HUES64 (cell line): ENCODE results near the gene TACC3.

Experiments
- H3K27ac ChIP-seq: 2 replicates; pipeline ENCODE4 v1.7.0; 2013; ENCODE audit warnings: low read depth, low read length, inconsistent platforms
- H3K27me3 ChIP-seq: 2 replicates; pipeline ENCODE4 v1.6.1; 2013; ENCODE audit warnings: mild to moderate bottlenecking, low read length; ENCODE audit not compliant: insufficient read depth
- H3K36me3 ChIP-seq: 2 replicates; pipeline ENCODE4 v1.6.1; 2013; ENCODE audit warnings: mild to moderate bottlenecking, low read length; ENCODE audit not compliant: insufficient read depth
- H3K4me1 ChIP-seq: 2 replicates; pipeline ENCODE4 v1.6.1; 2013; ENCODE audit warnings: mild to moderate bottlenecking, low read length, moderate library complexity; ENCODE audit not compliant: insufficient read depth
- H3K4me3 ChIP-seq: 2 replicates; pipeline ENCODE4 v1.5.1; 2013; ENCODE audit warnings: mild to moderate bottlenecking, low read length, moderate library complexity
- H3K9ac ChIP-seq: 2 replicates; pipeline ENCODE4 v1.6.1; 2013; ENCODE audit warnings: mild to moderate bottlenecking, low read depth, low read length
- H3K9me3 ChIP-seq: 2 replicates; pipeline ENCODE4 v1.6.1; 2013; ENCODE audit warnings: low read depth, low read length; ENCODE audit not compliant: insufficient read depth
- WGBS: fragments of 150-250, 120-280 bp; methylation state at CpG from one replicate; pipeline ENCODE4 v1.1.7; 2013; ENCODE audit warnings: missing lambda C conversion rate; 5-methylcytosine and 5-hydroxymethylcytosine counted together

Gene TACC3

GRCh38 chr4:1749370-1749769 is 28.0 kb downstream of the TACC3 start:
- Histone ChIP-seq H3K36me3 (peaks cover 11% of the 10 kb centered on the region), H3K27ac (no peak overlapping the region; the same call in 1 of the 2 replicates), H3K9ac (no peak overlapping the region), H3K27me3 (peaks cover 5% of the 10 kb centered on the region; the same call in 1 of the 2 replicates), H3K4me1 (peaks cover 4% of the 10 kb centered on the region; the same call in 1 of the 2 replicates), H3K9me3 (no peaks in the 10 kb centered on the region), H3K4me3 (no peak overlapping the region)
- 90% methylated on average over 2 of the region's 3 CpGs for WGBS

- H3K27ac ChIP-seq, result no peak overlapping the region; the same call in 1 of the 2 replicates
- peaks cover 6% of the 10 kb centered on the region for H3K36me3 ChIP-seq
- no peak overlapping the region for H3K9ac ChIP-seq
- H3K27me3 ChIP-seq, result peaks cover 5% of the 10 kb centered on the region; the same call in 1 of the 2 replicates
- WGBS, result 73% methylated on average over 11 of the region's 14 CpGs
- no peak overlapping the region for H3K4me3 ChIP-seq
- peaks cover 4% of the 10 kb centered on the region; the same call in 1 of the 2 replicates for H3K4me1 ChIP-seq
- no peaks in the 10 kb centered on the region for H3K9me3 ChIP-seq
Measured at GRCh38 chr4:1749826-1750225, 28.5 kb downstream of the TACC3 start.

- Histone ChIP-seq H3K27me3 (peaks cover 5% of the 10 kb centered on the region; the same call in 1 of the 2 replicates), H3K4me1 (peaks cover 4% of the 10 kb centered on the region; the same call in 1 of the 2 replicates), H3K9me3 (no peaks in the 10 kb centered on the region), H3K9ac (no peak overlapping the region), H3K4me3 (no peak overlapping the region), H3K27ac (no peak overlapping the region), H3K36me3 (no peaks in the 10 kb centered on the region)
- WGBS, result 93% methylated on average over 17 of the region's 18 CpGs
Measured at GRCh38 chr4:1750381-1751154, 29.2 kb downstream of the TACC3 start.

- Histone ChIP-seq H3K27me3 (peaks cover 5% of the 10 kb centered on the region; the same call in 1 of the 2 replicates), H3K4me3 (no peak overlapping the region), H3K9ac (no peak overlapping the region), H3K36me3 (no peaks in the 10 kb centered on the region), H3K9me3 (no peaks in the 10 kb centered on the region), H3K27ac (no peak overlapping the region), H3K4me1 (peaks cover 4% of the 10 kb centered on the region; the same call in 1 of the 2 replicates)
- WGBS, result 87% methylated on average over 31 of the region's 31 CpGs
Measured at GRCh38 chr4:1751155-1751918, 30.0 kb downstream of the TACC3 start.

GRCh38 chr4:1751919-1752283 is 30.6 kb downstream of the TACC3 start:
- Histone ChIP-seq H3K9ac (no peak overlapping the region), H3K4me1 (peaks cover 4% of the 10 kb centered on the region; the same call in 1 of the 2 replicates)
- 77% methylated on average over 8 of the region's 8 CpGs for WGBS

GRCh38 chr4:1752284-1753041 is 31.1 kb downstream of the TACC3 start:
- Histone ChIP-seq H3K36me3 (no peaks in the 10 kb centered on the region), H3K9me3 (no peaks in the 10 kb centered on the region), H3K4me1 (peaks cover 4% of the 10 kb centered on the region; the same call in 1 of the 2 replicates), H3K4me3 (no peak overlapping the region), H3K9ac (no peak overlapping the region), H3K27ac (no peak overlapping the region), H3K27me3 (peaks cover 5% of the 10 kb centered on the region; the same call in 1 of the 2 replicates)
- 71% methylated on average over 35 of the region's 35 CpGs for WGBS

More at GRCh38 chr4:1751919-1752283, 30.6 kb downstream of the TACC3 start:
- no peak overlapping the region for H3K4me3 ChIP-seq
- no peaks in the 10 kb centered on the region for H3K9me3 ChIP-seq
- H3K27ac ChIP-seq, result no peak overlapping the region
- peaks cover 5% of the 10 kb centered on the region; the same call in 1 of the 2 replicates for H3K27me3 ChIP-seq
- H3K36me3 ChIP-seq, result no peaks in the 10 kb centered on the region

- 82% methylated on average over 10 of the region's 10 CpGs for WGBS
Measured at GRCh38 chr4:1753294-1753696, 32.0 kb downstream of the TACC3 start.

GRCh38 chr4:1753697-1754311 is 32.5 kb downstream of the TACC3 start:
- peaks cover 4% of the 10 kb centered on the region; the same call in 1 of the 2 replicates for H3K4me1 ChIP-seq
- WGBS, result 92% methylated on average over 15 of the region's 15 CpGs
- H3K27me3 ChIP-seq, result no peaks in the 10 kb centered on the region
- no peaks in the 10 kb centered on the region for H3K36me3 ChIP-seq
- no peak overlapping the region for H3K9ac ChIP-seq
- H3K4me3 ChIP-seq, result no peak overlapping the region
- H3K27ac ChIP-seq, result no peak overlapping the region
- H3K9me3 ChIP-seq, result no peaks in the 10 kb centered on the region

More at GRCh38 chr4:1753294-1753696, 32.0 kb downstream of the TACC3 start:
- Histone ChIP-seq H3K9ac (no peak overlapping the region), H3K27ac (no peak overlapping the region), H3K36me3 (no peaks in the 10 kb centered on the region), H3K4me3 (no peak overlapping the region), H3K9me3 (no peaks in the 10 kb centered on the region), H3K27me3 (peaks cover under 1% of the 10 kb centered on the region; the same call in 1 of the 2 replicates), H3K4me1 (peaks cover 4% of the 10 kb centered on the region; the same call in 1 of the 2 replicates)

GRCh38 chr4:1754336-1754735 is 33.0 kb downstream of the TACC3 start:
- Histone ChIP-seq H3K4me3 (no peak overlapping the region), H3K27ac (no peak overlapping the region), H3K9ac (no peak overlapping the region), H3K36me3 (no peaks in the 10 kb centered on the region), H3K9me3 (no peaks in the 10 kb centered on the region), H3K27me3 (no peaks in the 10 kb centered on the region), H3K4me1 (peaks cover 4% of the 10 kb centered on the region; the same call in 1 of the 2 replicates)
- WGBS, result 82% methylated on average over 5 of the region's 5 CpGs

GRCh38 chr4:1755297-1755696 is 34.0 kb downstream of the TACC3 start:
- Histone ChIP-seq H3K4me3 (no peak overlapping the region), H3K9me3 (no peaks in the 10 kb centered on the region), H3K27ac (no peak overlapping the region), H3K4me1 (peaks cover 4% of the 10 kb centered on the region; the same call in 1 of the 2 replicates), H3K36me3 (no peaks in the 10 kb centered on the region), H3K9ac (no peak overlapping the region), H3K27me3 (no peaks in the 10 kb centered on the region)
- WGBS, result 93% methylated on average over 17 of the region's 17 CpGs
